ENCODE measurements around the gene ACADM.

- no peak for TF ChIP-seq CTCF (IDR thresholded peaks at IDR 0.05)
- TF ChIP-seq POLR2A (IDR thresholded peaks at IDR 0.05): no peak
These were observed 46.3 kb downstream of the ACADM start for GRCh38 chr1:75770761-75771160.

Data from right lobe of liver (tissue), 4 donors.